Measurements from ENCODE around the gene SEMA4B. TPM values are rescaled to one million over a fixed set of nuclear protein-coding genes. Genes with fewer than 3 reads are reported as not detected.
A peak's percentile ranks its signal among the peaks of the same experiment; 100 is the strongest.
"Not testable (repeated sequence)": the region's sequence is repeated elsewhere in the genome, so short reads cannot be mapped to it uniquely, and the experiment has no call there.

SEMA4B gene
- total RNA-seq, 2 donors from 2014 or later, result 102 to 141 TPM

GRCh38 chr15:90266061-90266431 is 64.9 kb downstream of the SEMA4B start:
- no peaks in the 10 kb centered on the region for H3K27me3 ChIP-seq
- H3K4me3 ChIP-seq, result peak overlapping the region; percentile 74
- intact Hi-C loops (cut with DNase I), result no loop called here
- TF ChIP-seq CTCF (IDR thresholded peaks at IDR 0.05), result no peak
- H3K9ac ChIP-seq (ENCODE audit: low read depth in 2 of 2, low read length in 2 of 2), result peak overlapping the region; percentile 85 to 98
- peaks cover 3% of the 10 kb centered on the region for H3K36me3 ChIP-seq
- H3K27ac ChIP-seq, result peak overlapping the region; percentile 98
- H3K9me3 ChIP-seq, result no peaks in the 10 kb centered on the region
- peaks cover 23% of the 10 kb centered on the region for H3K4me1 ChIP-seq
- peak; percentile 60 for DNase-seq

GRCh38 chr15:90266485-90266884 is 65.4 kb downstream of the SEMA4B start:
- intact Hi-C loops (cut with DNase I), result no loop called here
- Histone ChIP-seq H3K9ac (ENCODE audit: low read depth in 2 of 2, low read length in 2 of 2) (peak overlapping the region; percentile 85 to 98), H3K9me3 (no peaks in the 10 kb centered on the region), H3K4me1 (peaks cover 23% of the 10 kb centered on the region), H3K36me3 (peaks cover 7% of the 10 kb centered on the region), H3K4me3 (peak overlapping the region; percentile 74), H3K27me3 (no peaks in the 10 kb centered on the region), H3K27ac (peak overlapping the region; percentile 98)
- peak; percentile 60 for DNase-seq
- no peak for TF ChIP-seq CTCF (IDR thresholded peaks at IDR 0.05)

GRCh38 chr15:90268415-90268814 is 67.3 kb downstream of the SEMA4B start:
- no peak overlapping the region for H3K4me3 ChIP-seq
- H3K9ac ChIP-seq (ENCODE audit: low read depth in 2 of 2, low read length in 2 of 2), result peak overlapping the region in 1 of 2 donors; percentile 46
- no peaks in the 10 kb centered on the region for H3K27me3 ChIP-seq
- no peak for TF ChIP-seq CTCF (IDR thresholded peaks at IDR 0.05)
- no peaks in the 10 kb centered on the region for H3K9me3 ChIP-seq
- DNase-seq, result peak; percentile 46
- intact Hi-C loops (cut with DNase I), result no loop called here
- H3K27ac ChIP-seq, result peak overlapping the region; percentile 21
- H3K36me3 ChIP-seq, result peaks cover 7% of the 10 kb centered on the region
- peaks cover 23% of the 10 kb centered on the region for H3K4me1 ChIP-seq

DNA sequence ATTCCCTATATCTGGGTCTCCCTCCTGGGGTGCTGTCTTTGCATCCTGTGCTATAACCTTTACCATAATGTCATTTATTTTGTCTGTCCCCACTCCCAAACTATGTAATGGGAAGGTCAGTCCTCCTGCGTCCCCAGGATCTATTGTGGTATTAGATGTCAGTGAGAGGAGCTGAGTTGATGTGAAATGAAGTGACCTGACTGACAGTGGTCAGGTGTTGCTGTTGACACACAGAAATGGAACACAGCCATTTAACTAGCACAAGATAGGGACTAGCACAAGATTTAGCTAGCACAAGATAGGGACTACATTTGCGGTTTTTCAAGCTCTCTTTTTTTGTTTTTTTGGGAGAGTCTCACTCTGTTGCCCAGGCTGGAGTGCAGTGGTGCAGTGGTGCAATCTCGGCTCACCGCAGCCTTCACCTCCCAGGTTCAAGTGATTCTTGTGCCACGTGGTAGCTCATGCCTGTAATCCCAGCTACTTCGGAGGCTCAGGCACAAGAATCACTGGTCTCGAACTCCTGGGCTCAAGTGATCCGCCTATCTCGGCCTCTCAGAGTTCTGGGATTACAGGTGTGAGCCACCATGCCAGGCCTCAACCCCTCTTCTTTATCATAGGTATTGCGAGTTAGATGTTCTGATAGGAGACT is 69.5 kb downstream of the SEMA4B start:
- Histone ChIP-seq H3K4me3 (no peak overlapping the region), H3K9ac (ENCODE audit: low read depth in 2 of 2, low read length in 2 of 2) (no peak overlapping the region), H3K36me3 (peaks cover 7% of the 10 kb centered on the region), H3K27ac (no peak overlapping the region), H3K27me3 (no peaks in the 10 kb centered on the region), H3K4me1 (peaks cover 19% of the 10 kb centered on the region), H3K9me3 (no peaks in the 10 kb centered on the region)
- intact Hi-C loops (cut with DNase I), result no loop called here
- no peak for DNase-seq
- no peak for TF ChIP-seq CTCF (IDR thresholded peaks at IDR 0.05)

GRCh38 chr15:90271459-90272166 is 70.5 kb downstream of the SEMA4B start:
- H3K27ac ChIP-seq, result no peak overlapping the region
- intact Hi-C loops (cut with DNase I), result no loop called here
- no peak for TF ChIP-seq CTCF (IDR thresholded peaks at IDR 0.05)
- no peaks in the 10 kb centered on the region for H3K27me3 ChIP-seq
- peaks cover 7% of the 10 kb centered on the region for H3K36me3 ChIP-seq
- H3K9ac ChIP-seq (ENCODE audit: low read depth in 2 of 2, low read length in 2 of 2), result no peak overlapping the region
- H3K4me1 ChIP-seq, result peaks cover 19% of the 10 kb centered on the region
- H3K9me3 ChIP-seq, result no peaks in the 10 kb centered on the region
- no peak overlapping the region for H3K4me3 ChIP-seq
- DNase-seq, result no peak

GRCh38 chr15:90278467-90278866 is 77.3 kb downstream of the SEMA4B start:
- H3K27me3 ChIP-seq; H3K9ac ChIP-seq (ENCODE audit: low read depth in 2 of 2, low read length in 2 of 2); H3K27ac ChIP-seq; H3K4me1 ChIP-seq; DNase-seq; intact Hi-C loops (cut with DNase I); H3K36me3 ChIP-seq; H3K9me3 ChIP-seq; H3K4me3 ChIP-seq: not testable (repeated sequence)

Measured in colonic mucosa (tissue), 4 donors.